ENCODE results near the gene MAP3K15. TPM values are rescaled to one million over a fixed set of nuclear protein-coding genes. Genes with fewer than 3 reads are reported as not detected.

Gene MAP3K15
- total and polyA plus RNA-seq, 10 of the 15 experiments (the other 5 are each of a cell fraction or from before 2014, with no cell fraction given): 0.03 to 0.16 TPM; not detected in 8

GRCh38 chrX:19462879-19463278, 52.4 kb downstream of the MAP3K15 start (continued):
- TF ChIP-seq CUX1 (IDR thresholded peaks at IDR 0.05; ENCODE audit: insufficient replicate concordance, low read depth, low read length): no peak
- TF ChIP-seq BRCA1 (IDR thresholded peaks at IDR 0.05; ENCODE audit: low read depth, low read length): no peak
- no peak for TF ChIP-seq ATF7 (IDR thresholded peaks at IDR 0.05; ENCODE audit: low read depth)

GRCh38 chrX:19462231-19462630, 53.1 kb downstream of the MAP3K15 start:
- no peaks in the 10 kb centered on the region for H3K27me3 ChIP-seq (replicated peaks in 1 of 2; ENCODE audit: control insufficient read depth in 2 of 2, insufficient read depth in 2 of 2, low read length in 1 of 2)
- WGBS (ENCODE audit: insufficient coverage, insufficient replicate concordance, low lambda C conversion rate, missing lambda C conversion rate): 52% methylated on average over 2 of the region's 2 CpGs
- intact Hi-C loops (cut with micrococcal nuclease; ENCODE audit: unreplicated experiment) (no loop called here), in situ Hi-C loops (cut with MboI) (no loop called here)
- H3K4me3 ChIP-seq: no peak overlapping the region
- no peaks in the 10 kb centered on the region for H3K79me2 ChIP-seq (ENCODE audit: control insufficient read depth, insufficient read depth, low read length)
- no peak for DNase-seq (ENCODE audit: low read depth, low spot score)
- no peak for FAIRE-seq
- TF ChIP-seq MTA3 (IDR thresholded peaks at IDR 0.05; ENCODE audit: borderline replicate concordance, low read length): no peak
- TF ChIP-seq IRF5 (IDR thresholded peaks at IDR 0.05; ENCODE audit: borderline replicate concordance): no peak
- TF ChIP-seq RFX5 (IDR thresholded peaks at IDR 0.05; ENCODE audit: low read depth, low read length): no peak
- no peak for TF ChIP-seq CBX3 (IDR thresholded peaks at IDR 0.05; ENCODE audit: borderline replicate concordance, low read depth)
- no peak for TF ChIP-seq KAT2A (conservative IDR thresholded peaks at IDR 0.05; ENCODE audit: control insufficient read depth, low read depth, low read length)
- no peak for TF ChIP-seq EP300 (IDR thresholded peaks at IDR 0.05; ENCODE audit: borderline replicate concordance in 1 of 2, control insufficient read depth in 1 of 2, low read depth in 2 of 2, low read length in 2 of 2)
- TF ChIP-seq CEBPB (IDR thresholded peaks at IDR 0.05; ENCODE audit: borderline replicate concordance in 1 of 2, low read depth in 2 of 2, low read length in 2 of 2): no peak
- TF ChIP-seq RCOR1 (conservative IDR thresholded peaks at IDR 0.05; ENCODE audit: low read depth, low read length): no peak
- no peak for TF ChIP-seq REST (IDR thresholded peaks at IDR 0.05; ENCODE audit: low read depth, low read length)
- TF ChIP-seq SUZ12 (IDR thresholded peaks at IDR 0.05; ENCODE audit: unreplicated experiment): no peak
- ChIA-PET CTCF (no interaction called here), RAD21 (ENCODE audit: unreplicated experiment) (no interaction called here), POLR2A (no interaction called here), SMC1A (ENCODE audit: uncharacterized antibody, unreplicated experiment) (no interaction called here)
- no TSS peak for BruUV-seq (replicated peaks)
- no peaks in the 10 kb centered on the region for H3K4me1 ChIP-seq (ENCODE audit: control insufficient read depth, insufficient read depth, low read length)
- H3K4me2 ChIP-seq (ENCODE audit: control insufficient read depth, insufficient read depth): no peak overlapping the region
- H2AFZ ChIP-seq (ENCODE audit: control insufficient read depth, low read depth, low read length): no peak overlapping the region
- no peak for ATAC-seq
- no peaks in the 10 kb centered on the region for H3K9me3 ChIP-seq (replicated peaks; ENCODE audit: control insufficient read depth, insufficient read depth, low read length)
- H3K36me3 ChIP-seq (ENCODE audit: control insufficient read depth in 2 of 2, insufficient read depth in 2 of 2, low read length in 1 of 2): no peaks in the 10 kb centered on the region
- no peak overlapping the region for H3K9ac ChIP-seq (ENCODE audit: control insufficient read depth, insufficient read depth, low read length)
- no peaks in the 10 kb centered on the region for H4K20me1 ChIP-seq (ENCODE audit: control insufficient read depth, insufficient read depth)
- no peak overlapping the region for H3K27ac ChIP-seq (ENCODE audit: control insufficient read depth, insufficient read depth)
